ENCODE results near the gene DCAF8.

The DCAF8 gene

GRCh38 chr1:160282807-160283206 lies 20.5 kb upstream of the DCAF8 start:
- no peak overlapping the region for H3K27ac ChIP-seq
- TF ChIP-seq CTCF (IDR thresholded peaks at IDR 0.05): no peak
- TF ChIP-seq ZFX (IDR thresholded peaks at IDR 0.05; ENCODE audit: borderline replicate concordance): no peak

DNA sequence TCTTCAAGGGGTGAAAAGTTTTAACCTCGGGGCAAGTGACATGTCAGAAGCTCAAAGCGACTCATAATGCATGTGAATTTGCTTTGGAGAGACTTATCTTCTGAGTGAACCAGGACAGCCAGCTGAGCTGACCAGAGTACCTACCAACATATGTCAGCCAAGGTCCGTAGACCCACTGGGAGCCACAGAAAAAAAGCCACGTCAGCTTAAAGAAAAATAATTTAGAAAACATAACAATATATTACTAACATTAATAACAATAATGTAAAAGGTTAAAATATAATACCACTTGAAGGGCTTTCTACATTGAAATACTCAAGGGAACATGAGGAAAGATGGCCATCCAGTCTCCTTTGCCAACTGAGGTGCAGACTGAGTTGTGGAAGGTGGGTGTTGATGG lies 15.6 kb upstream of the DCAF8 start:
- no peak for TF ChIP-seq ZFX (IDR thresholded peaks at IDR 0.05; ENCODE audit: borderline replicate concordance)
- no peak for TF ChIP-seq CTCF (IDR thresholded peaks at IDR 0.05)
- no peak overlapping the region for H3K27ac ChIP-seq

DNA sequence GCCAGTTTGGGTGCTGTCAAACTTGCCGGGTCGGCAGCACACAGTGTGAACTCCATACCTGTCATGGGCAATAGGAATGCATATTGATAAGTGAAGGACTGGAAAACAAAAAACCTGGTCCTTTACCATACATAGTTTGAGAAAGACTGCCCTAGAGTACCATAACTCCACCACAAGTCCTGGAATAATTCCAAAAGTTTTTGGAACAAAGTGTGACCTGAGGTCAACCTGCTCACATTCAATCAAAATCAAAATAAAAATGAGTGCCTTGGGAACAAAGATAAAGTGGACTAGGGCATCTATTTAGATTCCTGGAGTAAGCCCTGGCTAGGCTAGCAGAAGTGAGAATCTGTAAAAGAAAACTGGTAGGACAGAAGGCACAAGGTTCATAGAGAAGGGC lies 15.0 kb upstream of the DCAF8 start:
- TF ChIP-seq CTCF (IDR thresholded peaks at IDR 0.05) (no peak), ZFX (IDR thresholded peaks at IDR 0.05; ENCODE audit: borderline replicate concordance) (no peak)
- H3K27ac ChIP-seq: no peak overlapping the region

DNA sequence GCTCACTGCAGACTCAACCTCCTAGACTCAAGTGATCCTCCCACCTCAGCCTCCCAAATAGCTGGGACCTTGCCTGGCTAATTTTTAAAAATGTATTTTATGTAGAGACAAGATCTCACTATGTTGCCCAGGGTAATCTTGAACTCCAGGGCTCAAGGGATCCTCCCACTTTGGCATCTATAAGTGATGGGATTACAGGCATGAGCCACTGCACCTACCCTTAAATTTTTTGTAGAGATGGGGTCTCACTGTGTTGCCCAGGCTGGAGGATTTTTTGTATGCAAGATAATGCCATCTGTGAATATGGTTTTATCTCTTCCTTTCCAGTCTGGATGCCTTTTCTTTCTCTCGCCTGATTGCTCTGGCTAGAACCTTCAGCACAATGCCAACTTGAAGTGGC lies 8.7 kb upstream of the DCAF8 start:
- TF ChIP-seq ZFX (IDR thresholded peaks at IDR 0.05; ENCODE audit: borderline replicate concordance) (no peak), CTCF (IDR thresholded peaks at IDR 0.05) (no peak)
- H3K27ac ChIP-seq: no peak overlapping the region

DNA sequence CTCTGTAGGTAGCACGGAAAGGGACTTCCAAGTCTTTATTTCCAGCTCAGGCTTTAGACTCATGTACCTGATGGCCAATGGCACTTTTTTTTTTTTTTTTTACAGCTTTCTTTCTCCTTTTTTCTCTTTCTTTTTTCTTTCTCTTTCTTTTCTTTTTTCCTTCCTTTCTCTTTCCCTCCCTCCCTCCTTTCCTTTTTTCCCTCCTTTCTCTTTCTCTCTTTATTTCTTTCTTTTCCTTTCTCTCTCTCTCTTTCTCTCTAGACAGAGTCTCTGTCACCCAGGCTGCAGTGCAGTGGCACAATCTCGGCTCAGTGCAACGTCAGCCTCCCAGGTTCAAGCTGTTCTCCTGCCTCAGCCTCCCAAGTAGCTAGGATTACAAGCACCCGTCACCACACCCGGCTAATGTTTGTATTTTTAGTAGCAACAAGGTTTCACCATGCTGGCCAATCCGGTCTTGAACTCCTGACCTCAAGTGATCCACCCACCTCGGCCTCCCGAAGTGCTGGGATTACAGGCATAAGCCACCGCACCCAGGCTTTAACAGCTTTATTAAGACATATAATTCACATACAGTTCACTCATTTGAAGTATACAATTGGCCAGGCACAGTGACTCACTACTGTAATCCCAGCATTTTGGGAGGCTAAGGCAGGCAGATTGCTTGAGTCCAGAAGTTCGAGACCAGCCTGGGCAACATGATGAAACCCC lies 5.1 kb upstream of the DCAF8 start:
- TF ChIP-seq CTCF (IDR thresholded peaks at IDR 0.05) (no peak), ZFX (IDR thresholded peaks at IDR 0.05; ENCODE audit: borderline replicate concordance) (no peak)

DNA sequence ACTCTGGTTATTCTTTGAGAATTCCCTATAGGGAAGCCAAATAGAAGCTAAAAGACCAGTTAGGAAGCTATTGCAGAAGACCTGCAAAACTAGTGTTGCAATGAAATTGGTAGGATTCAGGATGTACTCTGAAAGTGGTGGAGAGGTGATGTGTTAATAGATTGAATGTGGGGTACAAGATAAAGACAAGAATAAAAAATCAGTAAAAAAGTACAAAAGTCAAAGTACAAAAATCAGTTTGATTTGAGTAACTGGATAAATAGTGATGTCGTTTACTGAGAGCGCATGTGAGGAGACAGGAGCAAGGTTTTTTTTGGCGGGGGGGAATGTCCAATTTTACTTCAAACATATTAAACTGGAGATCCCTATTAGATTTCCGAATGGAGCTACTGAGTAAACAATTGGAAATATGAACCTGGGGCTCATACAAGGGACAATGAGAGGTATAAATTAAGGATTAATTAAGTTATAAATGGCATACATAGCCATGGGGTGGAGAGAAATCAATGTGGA lies 2.5 kb upstream of the DCAF8 start:
- TF ChIP-seq ZFX (IDR thresholded peaks at IDR 0.05; ENCODE audit: borderline replicate concordance) (no peak), CTCF (IDR thresholded peaks at IDR 0.05) (no peak)
- no peak overlapping the region for H3K27ac ChIP-seq

More for the DNA sequence above, 5.1 kb upstream of the DCAF8 start:
- H3K27ac ChIP-seq: no peak overlapping the region

GRCh38 chr1:160261556-160261892 lies 825 bp downstream of the DCAF8 start:
- TF ChIP-seq ZFX (IDR thresholded peaks at IDR 0.05; ENCODE audit: borderline replicate concordance): no peak
- peak overlapping the region; percentile 87 for H3K27ac ChIP-seq
